Hematopoietic multipotent progenitor cell treated with erythropoietin and hydrocortisone succinate and interleukin-3 and kit ligand, for 8 days (in vitro differentiated cells): Measurements from ENCODE around the gene PCDHGA6.

Experiments
- DNase-seq: peaks from one replicate; pipeline ENCODE4 v3.0.0-alpha.2; 2015

The PCDHGA6 gene

DNA sequence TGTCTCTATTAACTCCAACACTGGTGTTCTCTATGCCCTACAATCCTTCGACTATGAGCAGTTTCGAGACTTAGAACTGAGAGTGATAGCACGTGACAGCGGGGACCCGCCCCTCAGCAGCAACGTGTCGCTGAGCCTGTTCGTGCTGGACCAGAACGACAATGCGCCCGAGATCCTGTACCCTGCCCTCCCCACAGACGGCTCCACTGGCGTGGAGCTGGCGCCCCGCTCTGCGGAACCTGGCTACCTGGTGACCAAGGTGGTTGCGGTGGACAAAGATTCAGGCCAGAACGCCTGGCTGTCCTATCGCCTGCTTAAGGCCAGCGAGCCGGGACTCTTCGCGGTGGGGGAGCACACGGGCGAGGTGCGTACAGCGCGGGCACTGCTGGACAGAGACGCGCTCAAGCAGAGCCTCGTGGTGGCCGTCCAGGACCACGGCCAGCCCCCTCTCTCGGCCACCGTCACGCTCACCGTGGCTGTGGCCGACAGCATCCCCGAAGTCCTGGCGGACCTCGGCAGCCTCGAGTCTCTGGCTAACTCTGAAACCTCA, 49.1 kb downstream of the PCDHGA6 start:
- no peak for DNase-seq

- no peak for DNase-seq
Observed at GRCh38 chr5:141427783-141428426, 54.2 kb downstream of the PCDHGA6 start.
